MM.1S (cell line): ENCODE measurements around the gene GRK3.
"Not testable (repeated sequence)": the region's sequence is repeated elsewhere in the genome, so short reads cannot be mapped to it uniquely, and the experiment has no call there.

Source experiments
- EZH2phosphoT487 ChIP-seq: fragments of 300-600 bp; sonication (generic); IDR thresholded peaks from 2 replicates; pipeline ENCODE4 v1.6.1; 2018; ENCODE audit warnings: antibody characterized with exemption, low read length
- TF ChIP-seq, protein P1 (sequence below): fragments of 300-600 bp; sonication (generic); IDR thresholded peaks from 2 replicates; pipeline ENCODE4 v1.5.1; 2016; ENCODE audit warnings: antibody characterized with exemption, low read length, mixed read lengths

DNA sequence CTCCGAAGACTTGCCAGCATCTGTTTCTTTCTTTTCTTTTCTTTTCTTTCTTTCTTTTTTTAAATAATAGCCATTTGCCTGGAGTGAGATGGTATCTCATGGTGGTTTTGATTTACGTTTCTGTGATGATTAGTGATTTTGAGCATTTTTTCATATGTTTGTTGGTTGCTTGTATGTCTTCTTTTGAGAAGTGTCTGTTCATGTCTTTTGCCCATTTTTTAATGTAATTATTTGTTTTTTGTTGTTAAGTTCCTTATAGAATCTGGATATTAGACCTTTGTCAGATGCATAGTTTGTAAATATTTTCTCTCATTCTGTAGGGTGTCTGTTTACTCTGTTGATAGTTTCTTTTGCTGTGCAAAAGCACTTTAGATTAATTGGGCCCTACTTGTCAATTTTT, 28.8 kb downstream of the GRK3 start:
- TF ChIP-seq, protein P1, sequence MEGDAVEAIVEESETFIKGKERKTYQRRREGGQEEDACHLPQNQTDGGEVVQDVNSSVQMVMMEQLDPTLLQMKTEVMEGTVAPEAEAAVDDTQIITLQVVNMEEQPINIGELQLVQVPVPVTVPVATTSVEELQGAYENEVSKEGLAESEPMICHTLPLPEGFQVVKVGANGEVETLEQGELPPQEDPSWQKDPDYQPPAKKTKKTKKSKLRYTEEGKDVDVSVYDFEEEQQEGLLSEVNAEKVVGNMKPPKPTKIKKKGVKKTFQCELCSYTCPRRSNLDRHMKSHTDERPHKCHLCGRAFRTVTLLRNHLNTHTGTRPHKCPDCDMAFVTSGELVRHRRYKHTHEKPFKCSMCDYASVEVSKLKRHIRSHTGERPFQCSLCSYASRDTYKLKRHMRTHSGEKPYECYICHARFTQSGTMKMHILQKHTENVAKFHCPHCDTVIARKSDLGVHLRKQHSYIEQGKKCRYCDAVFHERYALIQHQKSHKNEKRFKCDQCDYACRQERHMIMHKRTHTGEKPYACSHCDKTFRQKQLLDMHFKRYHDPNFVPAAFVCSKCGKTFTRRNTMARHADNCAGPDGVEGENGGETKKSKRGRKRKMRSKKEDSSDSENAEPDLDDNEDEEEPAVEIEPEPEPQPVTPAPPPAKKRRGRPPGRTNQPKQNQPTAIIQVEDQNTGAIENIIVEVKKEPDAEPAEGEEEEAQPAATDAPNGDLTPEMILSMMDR: not testable (repeated sequence)
- not testable (repeated sequence) for TF ChIP-seq EZH2phosphoT487
